CD4-positive, alpha-beta T cell treated with Interleukin-6 at 100 ng/mL for 8 hours (primary cell): ENCODE results near the gene TTC8.
A peak's percentile ranks its signal among the peaks of the same experiment; 100 is the strongest.
"Not testable (repeated sequence)": the region's sequence is repeated elsewhere in the genome, so short reads cannot be mapped to it uniquely, and the experiment has no call there.

Experiments
- DNase-seq: peaks from one replicate; pipeline ENCODE4 v3.0.0-alpha.2; 2020; ENCODE audit warnings: mixed read lengths, low spot score

TTC8 gene

GRCh38 chr14:88824314-88825077, at the start of gene TTC8:
TTC8 (plus strand) TSS chr14:88824651; CDS start chr14:88824708, 57 bp downstream.
- DNase-seq = peak; percentile 84

- no peak for DNase-seq
Observed at GRCh38 chr14:88775532-88775931, 48.9 kb upstream of the TTC8 start.

GRCh38 chr14:88785911-88786310, 38.5 kb upstream of the TTC8 start:
- no peak for DNase-seq

- DNase-seq = no peak
Observed at GRCh38 chr14:88786715-88787114, 37.7 kb upstream of the TTC8 start.

GRCh38 chr14:88789573-88789972, 34.9 kb upstream of the TTC8 start:
- not testable (repeated sequence) for DNase-seq

- DNase-seq = no peak
Observed at GRCh38 chr14:88790501-88791251, 33.8 kb upstream of the TTC8 start.

GRCh38 chr14:88791252-88791621, 33.2 kb upstream of the TTC8 start:
- no peak for DNase-seq

GRCh38 chr14:88791629-88792472, 32.6 kb upstream of the TTC8 start:
- DNase-seq = peak; percentile 2

GRCh38 chr14:88792473-88793258, 31.8 kb upstream of the TTC8 start, which contains the start of gene EML5:
EML5 (minus strand) TSS chr14:88792953; CDS start chr14:88792503, 450 bp downstream.
- peak; percentile 78 for DNase-seq

GRCh38 chr14:88793259-88793625, 31.2 kb upstream of the TTC8 start:
- DNase-seq = no peak

- DNase-seq = no peak
Observed at GRCh38 chr14:88798156-88798555, 26.3 kb upstream of the TTC8 start.

- no peak for DNase-seq
Observed at GRCh38 chr14:88799522-88799921, 24.9 kb upstream of the TTC8 start.

GRCh38 chr14:88802596-88802995, 21.9 kb upstream of the TTC8 start:
- no peak for DNase-seq

- no peak for DNase-seq
Observed at GRCh38 chr14:88804035-88804434, 20.4 kb upstream of the TTC8 start.

GRCh38 chr14:88804477-88804876, 20.0 kb upstream of the TTC8 start:
- DNase-seq = no peak

GRCh38 chr14:88808359-88808758, 16.1 kb upstream of the TTC8 start:
- DNase-seq = no peak

- DNase-seq = no peak
Observed at GRCh38 chr14:88815980-88816379, 8.5 kb upstream of the TTC8 start.

GRCh38 chr14:88818018-88818417, 6.4 kb upstream of the TTC8 start:
- no peak for DNase-seq

GRCh38 chr14:88819674-88820073, 4.8 kb upstream of the TTC8 start:
- not testable (repeated sequence) for DNase-seq

- no peak for DNase-seq
Observed at GRCh38 chr14:88821378-88821777, 3.1 kb upstream of the TTC8 start.

- no peak for DNase-seq
Observed at GRCh38 chr14:88821888-88822287, 2.6 kb upstream of the TTC8 start.

GRCh38 chr14:88823968-88824313, 510 bp upstream of the TTC8 start:
- no peak for DNase-seq
